ENCODE results near the gene TGFBI.

Gene TGFBI

DNA sequence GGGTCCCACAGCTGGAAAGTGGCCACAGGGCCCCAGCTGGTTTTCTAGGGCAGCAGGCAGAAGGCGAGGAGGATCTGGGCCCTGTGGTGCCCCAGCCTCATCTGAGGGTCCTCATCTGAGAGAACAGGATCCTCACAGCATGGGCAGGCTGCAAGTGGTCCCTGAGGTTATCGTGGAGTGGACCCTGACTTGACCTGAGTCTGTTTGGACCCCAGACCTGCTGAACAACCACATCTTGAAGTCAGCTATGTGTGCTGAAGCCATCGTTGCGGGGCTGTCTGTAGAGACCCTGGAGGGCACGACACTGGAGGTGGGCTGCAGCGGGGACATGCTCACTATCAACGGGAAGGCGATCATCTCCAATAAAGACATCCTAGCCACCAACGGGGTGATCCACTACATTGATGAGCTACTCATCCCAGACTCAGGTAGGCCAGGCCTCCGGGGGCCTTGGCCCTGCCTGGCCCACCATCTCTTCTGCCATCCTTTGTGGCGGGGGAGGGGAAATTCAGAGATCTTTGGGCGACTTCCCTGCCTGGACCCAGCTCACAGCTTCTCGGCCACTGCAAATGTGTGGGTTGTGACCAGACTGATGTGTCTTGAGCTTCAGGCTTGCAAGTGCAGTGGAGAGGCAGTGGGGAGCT is 24.0 kb downstream of the TGFBI start:
- no peak for DNase-seq
- H3K27me3 ChIP-seq (replicated peaks) = no peaks in the 10 kb centered on the region
- in situ Hi-C loops (cut with HindIII; ENCODE audit: low pct_ligation_motif_present, low sequenced_read_pairs) = no loop called here
- peaks cover 74% of the 10 kb centered on the region for H3K36me3 ChIP-seq (replicated peaks)
- no peak overlapping the region for H3K4me3 ChIP-seq (ENCODE audit: low read depth, low read length)
- TF ChIP-seq, protein P1, sequence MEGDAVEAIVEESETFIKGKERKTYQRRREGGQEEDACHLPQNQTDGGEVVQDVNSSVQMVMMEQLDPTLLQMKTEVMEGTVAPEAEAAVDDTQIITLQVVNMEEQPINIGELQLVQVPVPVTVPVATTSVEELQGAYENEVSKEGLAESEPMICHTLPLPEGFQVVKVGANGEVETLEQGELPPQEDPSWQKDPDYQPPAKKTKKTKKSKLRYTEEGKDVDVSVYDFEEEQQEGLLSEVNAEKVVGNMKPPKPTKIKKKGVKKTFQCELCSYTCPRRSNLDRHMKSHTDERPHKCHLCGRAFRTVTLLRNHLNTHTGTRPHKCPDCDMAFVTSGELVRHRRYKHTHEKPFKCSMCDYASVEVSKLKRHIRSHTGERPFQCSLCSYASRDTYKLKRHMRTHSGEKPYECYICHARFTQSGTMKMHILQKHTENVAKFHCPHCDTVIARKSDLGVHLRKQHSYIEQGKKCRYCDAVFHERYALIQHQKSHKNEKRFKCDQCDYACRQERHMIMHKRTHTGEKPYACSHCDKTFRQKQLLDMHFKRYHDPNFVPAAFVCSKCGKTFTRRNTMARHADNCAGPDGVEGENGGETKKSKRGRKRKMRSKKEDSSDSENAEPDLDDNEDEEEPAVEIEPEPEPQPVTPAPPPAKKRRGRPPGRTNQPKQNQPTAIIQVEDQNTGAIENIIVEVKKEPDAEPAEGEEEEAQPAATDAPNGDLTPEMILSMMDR (IDR thresholded peaks at IDR 0.05; ENCODE audit: low read depth, low read length, missing control alignments) = no peak
- H3K27ac ChIP-seq = peak overlapping the region; percentile 95

- in situ Hi-C loops (cut with HindIII; ENCODE audit: low pct_ligation_motif_present, low sequenced_read_pairs) = no loop called here
- peaks cover 69% of the 10 kb centered on the region for H3K36me3 ChIP-seq (replicated peaks)
- TF ChIP-seq, protein P1 (IDR thresholded peaks at IDR 0.05; ENCODE audit: low read depth, low read length, missing control alignments) = no peak
- no peaks in the 10 kb centered on the region for H3K27me3 ChIP-seq (replicated peaks)
- no peak overlapping the region for H3K4me3 ChIP-seq (ENCODE audit: low read depth, low read length)
- peak; percentile 98 for DNase-seq
- peak overlapping the region; percentile 95 for H3K27ac ChIP-seq
Measured at GRCh38 chr5:136053336-136054141, 24.8 kb downstream of the TGFBI start.

- H3K27me3 ChIP-seq (replicated peaks) = no peaks in the 10 kb centered on the region
- in situ Hi-C loops (cut with HindIII; ENCODE audit: low pct_ligation_motif_present, low sequenced_read_pairs) = no loop called here
- no peak overlapping the region for H3K4me3 ChIP-seq (ENCODE audit: low read depth, low read length)
- TF ChIP-seq, protein P1 (IDR thresholded peaks at IDR 0.05; ENCODE audit: low read depth, low read length, missing control alignments) = no peak
- no peak for DNase-seq
- peak overlapping the region; percentile 95 for H3K27ac ChIP-seq
- H3K36me3 ChIP-seq (replicated peaks) = peaks cover 66% of the 10 kb centered on the region
Measured at GRCh38 chr5:136054142-136055019, 25.6 kb downstream of the TGFBI start.

GRCh38 chr5:136055612-136056309 is 27.0 kb downstream of the TGFBI start:
- no peak overlapping the region for H3K4me3 ChIP-seq (ENCODE audit: low read depth, low read length)
- H3K27me3 ChIP-seq (replicated peaks) = no peaks in the 10 kb centered on the region
- no peak for DNase-seq
- H3K36me3 ChIP-seq (replicated peaks) = peaks cover 68% of the 10 kb centered on the region
- in situ Hi-C loops (cut with HindIII; ENCODE audit: low pct_ligation_motif_present, low sequenced_read_pairs) = no loop called here
- peak overlapping the region; percentile 93 for H3K27ac ChIP-seq
- TF ChIP-seq, protein P1 (IDR thresholded peaks at IDR 0.05; ENCODE audit: low read depth, low read length, missing control alignments) = no peak

GRCh38 chr5:136056336-136056735 is 27.5 kb downstream of the TGFBI start:
- Histone ChIP-seq H3K27ac (peak overlapping the region; percentile 93), H3K27me3 (replicated peaks) (no peaks in the 10 kb centered on the region), H3K4me3 (ENCODE audit: low read depth, low read length) (no peak overlapping the region), H3K36me3 (replicated peaks) (peaks cover 69% of the 10 kb centered on the region)
- DNase-seq = no peak
- TF ChIP-seq, protein P1 (IDR thresholded peaks at IDR 0.05; ENCODE audit: low read depth, low read length, missing control alignments) = no peak
- in situ Hi-C loops (cut with HindIII; ENCODE audit: low pct_ligation_motif_present, low sequenced_read_pairs) = no loop called here
